MM.1S (cell line): ENCODE results near the gene VPS72.

Experiments used
- DNase-seq: peaks from one replicate; pipeline ENCODE4 v3.0.0-alpha.2; 2015
- H2AFZ ChIP-seq: fragments of 300-600 bp; sonication (generic); 2 replicates; pipeline ENCODE4 v1.6.0; 2016; ENCODE audit warnings: antibody characterized with exemption, low read length
- H3F3A ChIP-seq: fragments of 300-600 bp; sonication (generic); 2 replicates; pipeline ENCODE4 v1.6.1; 2016; ENCODE audit warnings: mild to moderate bottlenecking, antibody characterized with exemption, low read length, moderate library complexity, mixed read lengths; ENCODE audit not compliant: insufficient read depth
- H3K27ac ChIP-seq: fragments of 300-600 bp; sonication (generic); 2 replicates; pipeline ENCODE4 v1.5.1; 2016; ENCODE audit warnings: mild to moderate bottlenecking, low read length
- H3K27me3 ChIP-seq: fragments of 300-600 bp; sonication (generic); replicated peaks from 2 replicates; pipeline ENCODE4 v1.6.0; 2016; ENCODE audit warnings: low read length; ENCODE audit not compliant: insufficient read depth
- H3K36me3 ChIP-seq: fragments of 300-600 bp; sonication (generic); replicated peaks from 2 replicates; pipeline ENCODE4 v1.6.1; 2016; ENCODE audit warnings: mild to moderate bottlenecking, low read length, mixed read lengths; ENCODE audit not compliant: insufficient read depth
- H3K4me1 ChIP-seq: fragments of 300-600 bp; sonication (generic); 2 replicates; pipeline ENCODE4 v1.6.1; 2016; ENCODE audit warnings: low read length, mixed read lengths
- H3K4me2 ChIP-seq: fragments of 300-600 bp; sonication (generic); 2 replicates; pipeline ENCODE4 v1.6.0; 2016; ENCODE audit warnings: low read depth, low read length
- H3K4me3 ChIP-seq: fragments of 300-600 bp; sonication (generic); 2 replicates; pipeline ENCODE4 v1.5.1; 2016; ENCODE audit warnings: low read length, mixed read lengths
- H3K79me2 ChIP-seq: fragments of 300-600 bp; sonication (generic); 2 replicates; pipeline ENCODE4 v1.6.1; 2016; ENCODE audit warnings: mixed run types, low read length, mixed read lengths
- H3K9ac ChIP-seq: fragments of 300-600 bp; sonication (generic); 2 replicates; pipeline ENCODE4 v1.6.1; 2016; ENCODE audit warnings: low read length, mixed read lengths
- H3K9me2 ChIP-seq: fragments of 300-600 bp; sonication (generic); replicated peaks from 2 replicates; pipeline ENCODE4 v1.6.1; 2016; ENCODE audit warnings: mild to moderate bottlenecking, low read length, mixed read lengths; ENCODE audit not compliant: insufficient read depth
- H3K9me3 ChIP-seq: fragments of 300-600 bp; sonication (generic); replicated peaks from 2 replicates; pipeline ENCODE4 v1.6.1; 2016; ENCODE audit warnings: mild to moderate bottlenecking, low read length, mixed read lengths; ENCODE audit not compliant: insufficient read depth
- H4K20me1 ChIP-seq: fragments of 300-600 bp; sonication (generic); 2 replicates; pipeline ENCODE4 v1.6.1; 2016; ENCODE audit warnings: mild to moderate bottlenecking, low read length, moderate library complexity, mixed read lengths; ENCODE audit not compliant: insufficient read depth
- CTCF ChIP-seq: fragments of 300-600 bp; sonication (generic); IDR thresholded peaks from 2 replicates; pipeline ENCODE4 v1.5.1; 2016; ENCODE audit warnings: antibody characterized with exemption, low read length, mixed read lengths
- EZH2 ChIP-seq: fragments of 300-600 bp; sonication (generic); optimal IDR thresholded peaks from 2 replicates; pipeline ENCODE3; 2017; ENCODE audit warnings: low read depth, mild to moderate bottlenecking, antibody characterized with exemption, low read length, mixed read lengths
- EZH2phosphoT487 ChIP-seq: fragments of 300-600 bp; sonication (generic); IDR thresholded peaks from 2 replicates; pipeline ENCODE4 v1.6.1; 2018; ENCODE audit warnings: antibody characterized with exemption, low read length

VPS72 gene

DNA sequence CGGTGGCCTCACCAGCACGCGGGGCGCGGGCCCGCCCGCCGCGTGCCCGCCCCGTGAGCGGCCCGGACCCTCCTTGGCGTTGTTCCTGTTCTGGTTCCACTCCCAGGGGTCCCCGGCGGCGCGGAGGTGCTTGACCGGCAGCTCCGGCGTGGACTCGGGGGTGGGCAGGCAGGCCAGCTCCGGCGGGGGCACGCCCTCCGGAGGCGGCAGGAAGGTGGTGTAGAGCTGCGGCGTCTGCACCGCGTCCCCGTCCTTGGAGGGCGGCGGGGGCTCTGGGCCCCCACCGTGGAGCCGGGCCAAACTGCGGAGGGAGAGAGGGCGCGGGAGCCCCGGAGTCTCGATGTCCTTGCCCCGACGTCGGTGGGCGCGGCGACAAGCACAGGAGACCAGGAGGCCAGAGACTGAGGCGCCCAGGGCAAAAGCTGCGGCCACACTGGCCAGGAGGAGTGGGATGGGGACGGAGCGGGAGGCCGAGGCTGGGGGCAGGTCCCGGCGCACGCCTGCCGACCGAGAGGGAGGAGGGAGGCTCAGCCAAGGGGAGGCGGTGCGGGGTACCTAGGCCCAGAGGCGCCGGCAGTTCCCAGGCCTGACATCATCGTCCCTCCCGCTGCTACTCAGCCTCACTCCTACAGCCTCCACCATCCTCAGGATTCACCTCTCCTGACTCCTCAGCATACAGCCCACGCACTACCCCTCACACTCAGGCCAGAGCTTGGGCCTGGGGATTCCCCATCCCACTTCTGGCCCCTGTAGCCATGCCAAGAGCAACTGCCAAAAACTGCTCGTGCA lies 56.8 kb downstream of the VPS72 start:
- no peaks in the 10 kb centered on the region for H4K20me1 ChIP-seq

GRCh38 chr1:151132335-151133017 lies 57.5 kb downstream of the VPS72 start:
- Histone ChIP-seq H3K36me3 (no peaks in the 10 kb centered on the region), H3K27me3 (peaks cover 31% of the 10 kb centered on the region), H3K9me3 (no peaks in the 10 kb centered on the region), H4K20me1 (no peaks in the 10 kb centered on the region), H3F3A (no peaks in the 10 kb centered on the region), H2AFZ (no peak overlapping the region), H3K4me2 (no peak overlapping the region), H3K79me2 (no peaks in the 10 kb centered on the region), H3K4me3 (no peak overlapping the region), H3K4me1 (peaks cover 9% of the 10 kb centered on the region), H3K9me2 (no peaks in the 10 kb centered on the region), H3K9ac (no peak overlapping the region), H3K27ac (no peak overlapping the region)
- DNase-seq: no peak
- TF ChIP-seq EZH2phosphoT487: no peak
- TF ChIP-seq EZH2: no peak
- no peak for TF ChIP-seq CTCF

More for the DNA sequence above, 56.8 kb downstream of the VPS72 start:
- Histone ChIP-seq H3K4me1 (peaks cover 9% of the 10 kb centered on the region), H3F3A (no peaks in the 10 kb centered on the region), H2AFZ (no peak overlapping the region), H3K4me3 (no peak overlapping the region), H3K27ac (no peak overlapping the region), H3K36me3 (no peaks in the 10 kb centered on the region), H3K27me3 (peaks cover 32% of the 10 kb centered on the region), H3K9ac (no peak overlapping the region), H3K9me2 (no peaks in the 10 kb centered on the region), H3K4me2 (no peak overlapping the region), H3K79me2 (no peaks in the 10 kb centered on the region), H3K9me3 (no peaks in the 10 kb centered on the region)
- TF ChIP-seq EZH2: no peak
- no peak for TF ChIP-seq EZH2phosphoT487
- TF ChIP-seq CTCF: no peak
- DNase-seq: no peak

GRCh38 chr1:151131701-151132334 lies 58.2 kb downstream of the VPS72 start:
- H3K9me3 ChIP-seq: no peaks in the 10 kb centered on the region
- DNase-seq: no peak
- no peaks in the 10 kb centered on the region for H4K20me1 ChIP-seq
- peaks cover 9% of the 10 kb centered on the region for H3K4me1 ChIP-seq
- no peak overlapping the region for H3K4me3 ChIP-seq
- no peak overlapping the region for H3K4me2 ChIP-seq
- no peak overlapping the region for H3K27ac ChIP-seq
- no peaks in the 10 kb centered on the region for H3K9me2 ChIP-seq
- peaks cover 31% of the 10 kb centered on the region for H3K27me3 ChIP-seq
- H2AFZ ChIP-seq: no peak overlapping the region
- TF ChIP-seq CTCF (no peak), EZH2 (no peak), EZH2phosphoT487 (no peak)
- no peak overlapping the region for H3K9ac ChIP-seq
- no peaks in the 10 kb centered on the region for H3K36me3 ChIP-seq
- no peaks in the 10 kb centered on the region for H3K79me2 ChIP-seq
- no peaks in the 10 kb centered on the region for H3F3A ChIP-seq
